Inferior parietal cortex (tissue), 1 donor: ENCODE results near the gene CREB3L4.
A peak's percentile ranks its signal among the peaks of the same experiment; 100 is the strongest.

ENCODE experiments used
- DNase-seq: peaks from one replicate; pipeline ENCODE4 v3.0.0-alpha.2; 2016; ENCODE audit errors: extremely low spot score

Gene CREB3L4, protein sequence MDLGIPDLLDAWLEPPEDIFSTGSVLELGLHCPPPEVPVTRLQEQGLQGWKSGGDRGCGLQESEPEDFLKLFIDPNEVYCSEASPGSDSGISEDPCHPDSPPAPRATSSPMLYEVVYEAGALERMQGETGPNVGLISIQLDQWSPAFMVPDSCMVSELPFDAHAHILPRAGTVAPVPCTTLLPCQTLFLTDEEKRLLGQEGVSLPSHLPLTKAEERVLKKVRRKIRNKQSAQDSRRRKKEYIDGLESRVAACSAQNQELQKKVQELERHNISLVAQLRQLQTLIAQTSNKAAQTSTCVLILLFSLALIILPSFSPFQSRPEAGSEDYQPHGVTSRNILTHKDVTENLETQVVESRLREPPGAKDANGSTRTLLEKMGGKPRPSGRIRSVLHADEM

GRCh38 chr1:153967107-153967999, at the start of gene CREB3L4:
Gene CREB3L4 (plus strand): TSS chr1:153967902. CDS start chr1:153968526, 624 bp downstream.
- peak; percentile 98 for DNase-seq

GRCh38 chr1:153919876-153920852, 47.5 kb upstream of the CREB3L4 start:
- peak; percentile 23 for DNase-seq

DNA sequence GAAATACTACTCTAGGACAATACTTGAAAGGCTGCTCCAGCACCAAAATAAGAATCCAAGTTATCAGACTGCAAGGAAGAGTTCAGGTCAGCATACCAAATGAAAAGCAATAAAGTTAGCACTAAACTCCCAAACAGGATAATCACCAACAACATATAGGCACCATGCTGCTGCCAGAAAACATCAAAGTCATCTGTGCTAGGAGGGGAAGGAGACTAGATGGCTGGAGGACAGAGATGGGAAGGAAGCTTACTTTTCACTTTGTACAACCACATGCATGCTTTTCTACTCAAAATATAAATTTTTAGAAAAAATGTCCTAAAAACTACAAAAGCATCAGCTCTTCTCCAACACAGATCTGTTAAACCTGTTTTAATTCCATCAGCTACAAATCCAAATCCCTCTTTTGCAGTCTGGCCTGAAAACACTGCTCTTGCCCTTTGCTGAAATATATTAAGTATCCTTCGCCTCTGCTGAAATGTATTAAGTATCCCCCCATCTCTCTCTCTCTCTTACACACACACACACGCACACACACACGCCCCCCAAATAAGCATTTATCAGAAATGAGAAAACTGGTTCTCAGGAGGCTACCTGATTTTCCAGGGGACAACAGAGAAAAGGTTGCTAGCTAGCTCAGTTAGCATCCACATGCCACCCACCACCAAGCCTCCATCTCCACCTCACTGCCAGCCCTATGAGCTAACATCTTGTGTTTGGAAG, 46.5 kb upstream of the CREB3L4 start:
- DNase-seq: no peak

DNA sequence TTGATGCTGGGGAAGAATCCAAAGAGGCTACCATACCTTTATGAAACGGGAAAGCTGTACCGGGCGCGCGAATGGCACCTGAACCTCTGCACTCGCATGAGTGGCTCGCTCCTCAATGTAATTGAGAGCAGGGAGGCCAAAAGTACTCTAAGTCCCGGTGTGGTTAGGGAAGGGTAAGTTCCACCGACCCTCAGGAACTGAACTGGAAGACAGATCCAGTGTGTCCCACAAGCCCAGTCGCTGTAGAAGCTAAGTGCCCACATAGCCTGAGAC, 46.0 kb upstream of the CREB3L4 start:
- DNase-seq: no peak

GRCh38 chr1:153922076-153922971, 45.4 kb upstream of the CREB3L4 start:
- DNase-seq: peak; percentile 37

GRCh38 chr1:153922972-153923925, 44.5 kb upstream of the CREB3L4 start, which contains the start of gene GATAD2B:
Gene GATAD2B (minus strand): TSS chr1:153922972. CDS start chr1:153828347, 94,625 bp downstream.
- peak; percentile 99 for DNase-seq

DNA sequence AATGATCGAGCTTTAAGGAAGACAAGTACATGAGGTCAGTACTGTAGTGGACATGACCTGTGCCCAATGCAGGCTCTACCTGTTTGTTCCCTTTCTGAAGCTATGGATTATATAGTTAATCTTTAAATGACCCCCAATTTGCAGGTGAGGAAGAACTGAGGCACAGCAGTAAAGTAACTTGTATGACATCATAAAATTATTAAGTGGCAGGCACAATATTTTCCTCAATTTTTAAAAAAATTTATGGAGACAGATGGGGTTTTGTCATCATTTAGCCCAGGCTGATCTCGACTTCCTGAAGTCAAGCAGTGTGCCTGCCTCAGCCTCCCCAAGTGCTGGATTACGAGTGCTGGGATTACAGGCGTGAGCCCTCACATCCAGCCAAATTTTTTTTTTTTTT, 41.3 kb upstream of the CREB3L4 start:
- DNase-seq: no peak

GRCh38 chr1:153928245-153928644, 39.5 kb upstream of the CREB3L4 start:
- peak; percentile 9 for DNase-seq

DNA sequence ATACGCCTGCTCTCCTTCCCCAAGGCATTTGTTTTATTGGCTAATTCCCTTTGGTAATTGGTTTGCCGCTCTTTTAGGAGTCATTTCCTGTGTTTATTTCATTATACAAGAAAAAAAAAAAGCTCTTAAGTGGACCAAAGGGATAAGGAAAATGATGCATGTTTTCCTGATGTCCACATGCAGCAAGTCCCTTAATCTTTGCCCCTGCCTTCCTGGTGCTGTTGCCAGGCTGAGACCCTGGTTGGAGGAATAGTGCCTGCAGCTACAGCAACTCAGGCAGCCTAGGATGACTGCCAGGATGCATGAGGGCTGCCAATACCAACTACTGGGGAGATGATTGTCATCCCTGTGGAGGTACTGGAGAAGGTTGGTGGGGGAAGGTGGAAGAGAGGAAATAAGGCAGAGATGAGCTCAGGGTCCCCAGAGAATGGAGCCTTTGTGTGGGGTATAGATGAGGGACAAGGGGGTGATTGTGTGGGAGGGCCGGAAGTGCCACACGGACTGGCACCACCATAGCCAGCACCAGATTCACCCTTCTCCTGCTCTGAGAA, 38.8 kb upstream of the CREB3L4 start:
- DNase-seq: peak; percentile 68

- no peak for DNase-seq
Observed at GRCh38 chr1:153929426-153929825, 38.3 kb upstream of the CREB3L4 start.

DNA sequence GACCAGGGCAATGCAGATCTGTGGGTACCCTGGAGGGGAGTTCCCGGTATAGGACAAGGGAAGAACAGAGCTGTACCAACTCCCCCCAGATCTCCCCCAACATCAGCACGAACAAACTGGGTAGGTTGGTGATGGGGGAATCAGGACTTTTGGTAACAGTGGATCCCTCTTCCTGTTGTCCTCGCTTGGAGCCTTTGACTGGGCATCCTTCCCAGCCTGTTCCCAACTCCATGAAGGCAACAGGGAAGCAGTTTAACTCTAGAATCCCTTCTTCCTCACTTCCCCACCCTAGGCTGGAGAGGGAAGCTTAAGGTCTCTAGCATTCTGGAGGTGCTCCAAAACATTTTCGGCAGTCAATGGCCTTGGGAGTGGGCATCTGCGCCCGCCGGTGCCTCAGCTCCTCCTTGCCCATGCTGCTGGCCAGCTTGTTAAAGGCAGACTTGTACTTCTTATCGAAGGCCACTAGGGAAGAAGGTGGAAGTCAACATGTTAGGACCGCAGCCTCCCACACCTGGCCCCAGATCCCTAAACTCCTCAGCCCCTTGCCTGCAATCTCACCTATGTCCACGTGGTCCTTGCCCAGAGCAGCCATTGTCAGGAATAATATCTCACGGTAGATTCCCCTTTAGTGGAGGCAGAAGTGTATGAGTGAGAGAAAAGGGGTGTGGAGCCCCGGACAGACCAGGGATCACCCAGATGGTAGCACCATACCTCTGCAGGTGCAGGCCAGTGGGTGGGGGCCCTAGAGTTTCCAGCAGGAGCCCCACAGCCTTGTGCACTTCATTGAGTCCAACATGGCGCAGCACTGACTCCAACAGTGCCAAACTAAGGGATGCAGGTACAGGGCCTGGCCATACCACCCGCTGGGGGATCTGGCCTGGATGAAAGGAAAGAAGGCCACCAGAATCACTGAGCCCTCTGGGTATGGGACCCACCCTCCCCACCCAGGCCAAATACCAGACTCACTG, 37.4 kb upstream of the CREB3L4 start:
- no peak for DNase-seq

DNA sequence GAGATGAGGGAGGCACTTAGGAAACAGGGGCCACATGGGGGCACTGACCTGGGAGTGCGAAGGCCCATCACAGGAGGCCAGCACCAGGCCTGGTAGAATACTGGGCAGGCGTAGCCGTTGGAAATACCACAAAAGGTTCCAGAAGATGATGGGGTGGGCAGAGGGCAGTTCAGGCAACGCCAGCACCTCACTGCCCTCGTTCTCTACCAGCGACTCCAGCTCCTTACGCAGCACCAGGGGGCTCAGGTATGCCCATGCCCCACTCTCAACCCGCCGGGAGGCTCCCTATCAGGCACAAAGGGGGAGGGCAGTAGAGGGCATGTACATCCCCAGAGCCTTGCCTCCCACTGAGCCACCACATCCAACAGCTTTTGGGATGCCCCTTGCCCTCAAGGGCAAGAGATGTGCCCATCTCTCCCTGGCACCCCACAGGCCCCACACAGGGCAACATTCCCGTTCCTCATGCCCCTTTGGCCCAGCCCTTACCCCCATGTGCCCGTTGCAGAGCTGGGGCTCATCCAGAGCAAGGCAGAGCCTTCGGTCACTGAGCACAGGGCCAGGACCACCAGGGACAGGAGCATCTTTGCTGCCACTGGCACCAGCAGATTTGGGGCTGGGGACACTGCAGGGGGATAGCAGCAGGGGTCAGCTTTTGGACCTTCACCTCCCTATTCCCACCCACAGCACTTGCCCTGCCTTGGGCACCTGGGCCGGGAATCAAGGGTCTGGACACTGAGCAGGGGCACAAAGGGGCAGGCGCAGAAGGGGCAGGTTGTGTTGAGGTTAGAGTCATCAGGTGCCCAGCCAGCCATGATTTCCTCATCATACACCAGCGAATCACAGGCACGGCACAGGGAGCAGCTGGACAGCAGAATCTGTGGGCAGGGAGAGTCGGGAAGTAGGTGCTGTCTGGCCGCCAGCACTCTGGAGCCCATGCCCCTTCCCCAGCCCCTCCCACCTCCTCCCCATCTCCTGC, 35.3 kb upstream of the CREB3L4 start:
- no peak for DNase-seq

DNA sequence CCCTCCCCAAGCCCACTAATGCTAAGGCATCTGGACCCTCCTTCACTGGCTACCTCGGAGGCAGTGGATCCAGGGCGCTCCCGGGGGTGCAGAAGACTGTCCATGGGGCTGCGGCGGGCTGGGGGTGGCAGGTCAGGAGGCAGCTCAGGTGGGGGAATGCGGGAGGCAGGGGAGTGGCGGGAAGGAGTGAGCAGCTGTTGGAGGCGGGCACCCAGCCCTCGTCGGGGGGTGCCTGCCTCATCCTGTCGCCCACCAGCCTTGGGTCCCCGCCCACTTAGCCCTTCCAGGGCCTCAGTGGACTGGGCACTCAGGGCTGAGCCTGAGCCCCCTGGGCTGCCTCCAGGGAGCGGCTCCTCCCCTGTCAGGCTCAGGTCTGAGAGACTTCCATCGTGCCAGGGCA, 34.3 kb upstream of the CREB3L4 start:
- no peak for DNase-seq

GRCh38 chr1:153933955-153934354, 33.7 kb upstream of the CREB3L4 start:
- no peak for DNase-seq

- no peak for DNase-seq
Observed at GRCh38 chr1:153934746-153935145, 33.0 kb upstream of the CREB3L4 start.
